ENCODE data around the gene CDK5RAP1.
"Not testable (repeated sequence)": the region's sequence is repeated elsewhere in the genome, so short reads cannot be mapped to it uniquely, and the experiment has no call there.

The CDK5RAP1 gene

GRCh38 chr20:33443512-33444239, 42.4 kb upstream of the CDK5RAP1 start, which contains the start of gene SNTA1:
Gene SNTA1, minus strand, starts transcription at chr20:33443763. Its CDS starts 143 bp downstream, at chr20:33443620.
- ATAC-seq (ENCODE audit: low read depth) (peak; percentile 89), DNase-seq (ENCODE audit: low spot score) (peak; percentile 99)
- Histone ChIP-seq H3K9me3 (ENCODE audit: severe bottlenecking) (peaks cover 3% of the 10 kb centered on the region), H3K36me3 (ENCODE audit: low read depth) (no peaks in the 10 kb centered on the region), H3K27me3 (ENCODE audit: insufficient read depth, poor library complexity, severe bottlenecking) (no peaks in the 10 kb centered on the region), H3K4me1 (ENCODE audit: insufficient read depth, poor library complexity, severe bottlenecking) (no peaks in the 10 kb centered on the region), H3K27ac (ENCODE audit: poor library complexity, severe bottlenecking) (peak within 1 kb of the TSS; percentile 1), H3K4me3 (ENCODE audit: severe bottlenecking) (peak within 1 kb of the TSS; percentile 93)
- TF ChIP-seq CTCF (IDR thresholded peaks at IDR 0.05; ENCODE audit: poor library complexity, severe bottlenecking) = no peak

GRCh38 chr20:33443006-33443511, 41.7 kb upstream of the CDK5RAP1 start:
- DNase-seq (ENCODE audit: low spot score) = no peak
- ATAC-seq (ENCODE audit: low read depth) = peak; percentile 6; the same call in 2 of the 3 replicates
- Histone ChIP-seq H3K9me3 (ENCODE audit: severe bottlenecking) (no peaks in the 10 kb centered on the region), H3K36me3 (ENCODE audit: low read depth) (no peaks in the 10 kb centered on the region), H3K27ac (ENCODE audit: poor library complexity, severe bottlenecking) (peak overlapping the region; percentile 1), H3K27me3 (ENCODE audit: insufficient read depth, poor library complexity, severe bottlenecking) (no peaks in the 10 kb centered on the region), H3K4me3 (ENCODE audit: severe bottlenecking) (peak overlapping the region; percentile 93), H3K4me1 (ENCODE audit: insufficient read depth, poor library complexity, severe bottlenecking) (no peaks in the 10 kb centered on the region)
- no peak for TF ChIP-seq CTCF (IDR thresholded peaks at IDR 0.05; ENCODE audit: poor library complexity, severe bottlenecking)

GRCh38 chr20:33442136-33443005, 41.1 kb upstream of the CDK5RAP1 start:
- Histone ChIP-seq H3K4me1 (ENCODE audit: insufficient read depth, poor library complexity, severe bottlenecking) (no peaks in the 10 kb centered on the region), H3K4me3 (ENCODE audit: severe bottlenecking) (peak overlapping the region; percentile 93), H3K9me3 (ENCODE audit: severe bottlenecking) (no peaks in the 10 kb centered on the region), H3K27ac (ENCODE audit: poor library complexity, severe bottlenecking) (no peak overlapping the region), H3K36me3 (ENCODE audit: low read depth) (no peaks in the 10 kb centered on the region), H3K27me3 (ENCODE audit: insufficient read depth, poor library complexity, severe bottlenecking) (no peaks in the 10 kb centered on the region)
- ATAC-seq (ENCODE audit: low read depth) (no peak), DNase-seq (ENCODE audit: low spot score) (no peak)
- TF ChIP-seq CTCF (IDR thresholded peaks at IDR 0.05; ENCODE audit: poor library complexity, severe bottlenecking) = no peak

- Histone ChIP-seq H3K9me3 (ENCODE audit: severe bottlenecking) (no peaks in the 10 kb centered on the region), H3K36me3 (ENCODE audit: low read depth) (no peaks in the 10 kb centered on the region), H3K27me3 (ENCODE audit: insufficient read depth, poor library complexity, severe bottlenecking) (no peaks in the 10 kb centered on the region), H3K27ac (ENCODE audit: poor library complexity, severe bottlenecking) (no peak overlapping the region), H3K4me1 (ENCODE audit: insufficient read depth, poor library complexity, severe bottlenecking) (no peaks in the 10 kb centered on the region), H3K4me3 (ENCODE audit: severe bottlenecking) (no peak overlapping the region)
- DNase-seq (ENCODE audit: low spot score) (no peak), ATAC-seq (ENCODE audit: low read depth) (no peak)
- no peak for TF ChIP-seq CTCF (IDR thresholded peaks at IDR 0.05; ENCODE audit: poor library complexity, severe bottlenecking)
These were observed 40.0 kb upstream of the CDK5RAP1 start for GRCh38 chr20:33441142-33441955.

GRCh38 chr20:33440562-33440961, 39.2 kb upstream of the CDK5RAP1 start:
- not testable (repeated sequence) for ATAC-seq (ENCODE audit: low read depth); DNase-seq (ENCODE audit: low spot score); H3K27ac ChIP-seq (ENCODE audit: poor library complexity, severe bottlenecking); H3K4me3 ChIP-seq (ENCODE audit: severe bottlenecking); H3K9me3 ChIP-seq (ENCODE audit: severe bottlenecking); H3K4me1 ChIP-seq (ENCODE audit: insufficient read depth, poor library complexity, severe bottlenecking); H3K36me3 ChIP-seq (ENCODE audit: low read depth); H3K27me3 ChIP-seq (ENCODE audit: insufficient read depth, poor library complexity, severe bottlenecking)
